Measurements from ENCODE around the gene METTL6.
"Not testable (repeated sequence)": the region's sequence is repeated elsewhere in the genome, so short reads cannot be mapped to it uniquely, and the experiment has no call there.

- not testable (repeated sequence) for TF ChIP-seq EZH2 (IDR thresholded peaks at IDR 0.05; ENCODE audit: borderline replicate concordance, insufficient read depth, low read depth, low read length, poor library complexity, severe bottlenecking)
- TF ChIP-seq, protein P1, sequence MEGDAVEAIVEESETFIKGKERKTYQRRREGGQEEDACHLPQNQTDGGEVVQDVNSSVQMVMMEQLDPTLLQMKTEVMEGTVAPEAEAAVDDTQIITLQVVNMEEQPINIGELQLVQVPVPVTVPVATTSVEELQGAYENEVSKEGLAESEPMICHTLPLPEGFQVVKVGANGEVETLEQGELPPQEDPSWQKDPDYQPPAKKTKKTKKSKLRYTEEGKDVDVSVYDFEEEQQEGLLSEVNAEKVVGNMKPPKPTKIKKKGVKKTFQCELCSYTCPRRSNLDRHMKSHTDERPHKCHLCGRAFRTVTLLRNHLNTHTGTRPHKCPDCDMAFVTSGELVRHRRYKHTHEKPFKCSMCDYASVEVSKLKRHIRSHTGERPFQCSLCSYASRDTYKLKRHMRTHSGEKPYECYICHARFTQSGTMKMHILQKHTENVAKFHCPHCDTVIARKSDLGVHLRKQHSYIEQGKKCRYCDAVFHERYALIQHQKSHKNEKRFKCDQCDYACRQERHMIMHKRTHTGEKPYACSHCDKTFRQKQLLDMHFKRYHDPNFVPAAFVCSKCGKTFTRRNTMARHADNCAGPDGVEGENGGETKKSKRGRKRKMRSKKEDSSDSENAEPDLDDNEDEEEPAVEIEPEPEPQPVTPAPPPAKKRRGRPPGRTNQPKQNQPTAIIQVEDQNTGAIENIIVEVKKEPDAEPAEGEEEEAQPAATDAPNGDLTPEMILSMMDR (IDR thresholded peaks at IDR 0.05): not testable (repeated sequence)
Observed at GRCh38 chr3:15393252-15393651, 34.1 kb downstream of the METTL6 start.

Data from B cell (primary cell).